GM18520 (cell line): ENCODE data around the gene KLHL22.

Source experiments
- ATAC-seq: cut with Tn5 transposase; IDR thresholded peaks from one replicate; pipeline ENCODE4 v1.9.1; 2021; ENCODE audit not compliant: unreplicated experiment

KLHL22 gene

DNA sequence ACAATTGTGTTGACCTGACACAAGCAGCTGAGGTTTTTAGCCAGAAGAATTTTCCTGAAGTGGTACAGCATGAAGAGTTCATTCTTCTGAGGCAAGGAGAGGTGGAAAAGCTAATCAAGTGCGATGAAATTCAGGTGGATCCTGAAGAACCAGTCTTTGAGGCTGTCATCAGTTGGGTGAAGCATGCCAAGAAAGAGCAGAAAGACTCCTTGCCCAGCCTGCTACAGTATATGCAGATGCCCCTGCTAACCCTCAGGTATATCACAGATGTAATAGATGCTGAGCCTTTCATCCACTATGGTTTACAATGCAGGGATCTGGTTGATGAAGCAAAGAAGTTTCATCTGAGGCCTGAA is 45.1 kb downstream of the KLHL22 start:
- ATAC-seq, result no peak

DNA sequence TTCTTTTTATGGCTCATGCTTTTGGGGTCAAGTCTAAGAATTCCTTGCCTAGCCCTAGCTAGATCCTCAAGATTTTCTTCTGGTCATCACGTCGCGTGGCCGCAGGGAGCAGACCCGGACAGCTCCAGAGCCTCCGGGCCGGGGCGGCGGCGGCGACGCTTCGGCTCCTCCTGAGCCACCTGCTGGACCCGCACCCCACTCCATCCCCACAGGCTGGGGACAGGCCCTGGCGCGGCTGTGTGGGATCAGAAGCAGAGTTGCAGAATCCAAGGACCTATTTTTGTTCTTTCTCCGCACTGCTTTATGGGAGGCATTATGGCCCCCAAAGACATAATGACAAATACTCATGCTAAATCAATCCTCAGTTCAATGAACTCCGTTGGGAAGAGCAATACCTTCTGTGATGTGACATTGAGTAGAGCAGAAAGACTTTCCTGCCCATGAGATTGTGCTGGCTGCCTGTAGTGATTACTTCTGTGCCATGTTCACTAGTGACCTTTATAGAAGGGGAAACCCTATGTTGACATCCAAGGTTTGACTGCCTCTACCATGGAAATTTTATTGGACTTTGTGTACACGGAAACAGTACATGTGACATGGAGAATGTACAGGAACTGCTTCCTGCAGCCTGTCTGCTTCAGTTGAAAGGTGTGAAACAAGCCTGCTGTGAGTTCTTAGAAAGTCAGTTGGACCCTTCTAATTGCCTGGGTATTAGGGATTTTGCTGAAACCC is 45.6 kb downstream of the KLHL22 start:
- no peak for ATAC-seq

- no peak for ATAC-seq
Observed at GRCh38 chr22:20448630-20449029, 47.0 kb downstream of the KLHL22 start.

- ATAC-seq, result no peak
Observed at GRCh38 chr22:20446383-20446970, 49.1 kb downstream of the KLHL22 start.

DNA sequence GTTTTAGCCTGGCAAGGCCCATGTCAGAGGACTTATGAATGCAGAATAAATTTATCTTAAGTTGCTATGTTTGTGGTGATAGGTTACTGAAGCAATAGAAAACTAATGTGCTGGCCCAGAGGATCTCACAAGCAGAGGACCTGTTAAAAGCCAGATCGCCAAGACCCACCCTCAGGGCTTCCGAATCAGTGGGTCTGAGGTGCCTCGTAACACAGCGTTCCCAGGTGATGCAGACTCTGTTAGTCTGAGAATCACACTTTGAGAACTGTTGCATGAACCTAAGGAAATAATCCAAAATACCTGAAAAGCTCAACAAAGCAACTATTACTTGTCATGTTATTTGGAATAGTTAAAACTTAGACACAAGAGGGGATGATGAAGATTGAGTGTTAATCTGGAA is 51.3 kb downstream of the KLHL22 start:
- ATAC-seq, result no peak

DNA sequence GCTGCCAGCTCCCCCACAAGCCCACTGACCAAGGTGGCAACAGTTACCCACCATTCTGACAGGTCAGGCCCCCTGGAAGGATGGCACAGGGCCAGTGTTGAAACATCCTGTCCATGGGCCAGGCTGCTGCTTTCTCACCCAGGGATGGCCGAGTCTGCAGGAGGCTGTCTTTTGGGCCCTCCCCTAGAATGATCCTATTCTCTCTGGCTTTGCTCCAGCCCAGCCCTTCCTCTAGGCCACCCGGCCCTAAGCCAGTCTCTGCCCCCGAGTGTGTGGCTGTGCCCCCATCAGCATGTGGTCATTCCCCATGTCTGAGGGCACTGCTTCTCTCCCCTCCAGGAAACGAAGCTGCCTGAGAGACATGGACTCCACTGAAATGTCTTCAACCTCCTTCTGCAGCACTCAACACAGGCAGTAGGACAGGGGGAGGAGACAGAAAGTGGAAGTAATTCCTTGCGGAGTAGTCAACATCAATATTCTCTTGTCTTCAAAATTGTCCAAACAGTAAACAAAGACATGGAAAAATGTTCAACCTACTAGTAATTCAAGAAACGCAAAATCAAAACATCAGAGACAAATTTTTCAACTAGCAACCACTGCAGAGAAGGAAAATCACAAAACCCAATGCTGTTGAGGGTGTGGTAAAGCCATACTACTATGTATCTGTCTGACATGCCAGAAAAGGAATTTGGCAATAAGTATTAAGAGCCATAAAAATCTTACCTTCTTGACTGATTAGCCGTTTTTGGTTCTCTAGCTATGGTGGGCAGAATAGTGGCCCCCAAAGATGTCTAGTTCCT is 52.9 kb downstream of the KLHL22 start:
- ATAC-seq, result no peak

DNA sequence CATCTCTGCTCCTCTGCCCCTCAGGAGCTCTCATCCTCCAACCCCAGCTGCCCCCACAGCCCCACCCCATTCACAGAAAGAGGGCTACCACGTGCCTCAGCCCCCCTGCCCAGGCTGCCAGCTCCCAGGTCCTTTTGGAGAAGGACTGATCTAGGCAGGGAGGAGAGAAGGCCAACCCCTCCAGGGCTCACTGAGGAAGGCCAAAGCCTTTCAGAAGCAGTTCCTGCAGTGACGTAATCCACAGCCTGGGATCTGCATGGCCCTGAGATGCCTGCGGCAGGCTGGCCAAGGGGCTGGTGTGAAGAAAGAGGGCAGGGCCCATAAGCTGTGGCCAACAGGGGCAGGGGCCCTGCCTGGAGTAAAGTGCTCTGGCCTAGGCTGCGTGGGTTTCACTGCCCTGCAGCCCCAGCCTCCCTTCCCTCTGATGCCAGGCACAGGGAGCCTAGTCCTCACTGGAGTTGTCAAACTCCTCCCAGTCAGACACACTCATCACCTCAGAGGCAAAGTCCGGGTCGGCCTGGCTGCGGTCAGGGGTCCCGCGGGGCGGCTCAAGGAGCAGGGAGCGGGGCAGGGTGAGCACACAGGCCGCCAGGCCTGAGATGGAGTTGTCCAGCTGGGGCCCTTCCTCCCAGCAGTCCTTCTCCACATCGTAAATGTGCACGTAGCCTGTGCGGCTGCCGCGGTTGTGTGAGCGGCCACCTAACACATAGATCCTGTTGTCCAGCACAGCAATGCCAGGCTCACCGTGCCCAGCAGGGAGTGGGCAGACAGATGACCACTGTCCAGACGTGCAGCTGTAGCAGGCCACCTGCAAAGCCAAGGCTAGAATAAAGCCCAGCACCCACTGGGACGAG is 53.7 kb downstream of the KLHL22 start:
- ATAC-seq, result no peak

DNA sequence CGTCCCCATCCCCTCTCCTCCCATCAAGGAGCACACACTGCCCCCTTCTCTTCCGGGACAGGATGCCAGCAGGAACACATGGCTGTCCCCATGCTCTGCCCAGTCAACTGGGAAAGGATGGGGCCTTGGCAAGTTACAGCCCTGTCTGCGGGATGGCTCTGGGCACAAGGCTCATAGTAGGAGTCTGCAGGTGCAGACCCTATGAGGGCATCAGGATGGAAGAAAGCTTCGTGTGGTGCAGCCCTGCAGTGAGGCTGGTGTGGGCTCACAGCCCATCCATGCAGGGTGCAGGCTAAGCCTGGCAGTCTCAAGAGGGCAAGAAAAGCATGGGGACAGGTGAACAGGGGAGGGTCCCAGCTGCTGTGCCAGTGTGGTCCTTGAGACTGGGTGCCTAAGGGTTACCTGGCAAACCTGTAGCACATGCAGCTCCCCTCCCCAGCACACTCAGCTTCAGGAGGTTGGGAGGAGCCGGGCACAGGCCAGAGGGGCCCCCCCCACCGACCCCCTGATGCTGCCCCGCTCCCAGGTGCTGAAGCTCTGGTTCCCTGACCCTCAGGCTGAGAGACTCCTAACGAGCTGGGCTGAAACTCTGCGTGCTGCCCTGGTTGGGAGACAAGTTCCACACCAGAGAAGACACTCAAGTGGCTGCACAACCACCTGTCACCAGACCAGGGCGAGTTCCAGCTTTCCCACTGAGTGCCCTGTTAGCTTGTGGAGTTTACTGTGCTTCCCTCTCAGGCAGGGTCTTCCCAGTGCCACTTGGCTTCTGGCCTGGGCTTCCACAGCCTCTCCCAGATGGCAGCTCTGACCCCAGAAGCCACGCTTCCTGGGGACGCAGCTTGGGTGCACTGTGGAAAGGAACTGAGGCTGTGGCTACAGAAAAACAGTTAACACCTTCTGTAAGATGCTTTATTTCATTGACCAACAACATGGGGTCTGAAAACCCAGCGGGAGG is 54.7 kb downstream of the KLHL22 start:
- ATAC-seq, result no peak

DNA sequence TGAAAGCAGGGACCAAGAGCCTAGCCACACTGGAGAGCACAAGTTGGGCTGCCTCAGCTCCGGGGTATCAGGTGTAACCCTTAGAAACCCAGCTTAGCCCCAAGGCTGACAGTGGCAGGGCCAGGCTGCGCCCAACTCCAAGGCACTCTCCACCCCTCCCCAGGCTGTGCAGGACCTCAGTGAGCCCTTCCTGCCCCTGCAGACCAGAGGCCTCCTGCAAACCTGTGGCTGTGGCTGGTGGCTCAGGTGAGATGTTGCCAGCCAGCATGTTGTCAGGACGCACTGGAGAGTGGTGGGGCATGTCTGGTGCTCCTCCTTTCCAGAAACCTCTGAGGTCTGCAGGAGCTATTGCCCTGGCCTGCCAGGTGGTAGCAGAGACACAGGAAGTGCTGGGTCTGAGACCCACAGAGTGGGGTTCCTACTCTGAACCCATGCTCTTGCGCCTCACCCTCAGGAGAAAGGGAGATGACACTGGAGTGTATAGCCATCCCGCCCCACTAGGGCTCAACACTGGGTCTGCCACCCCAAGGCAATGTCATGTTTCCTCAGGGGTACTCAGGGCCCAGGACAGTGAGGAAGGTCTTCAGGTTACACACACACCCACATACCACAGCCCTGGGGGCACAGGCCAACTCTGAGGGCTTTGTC is 55.5 kb downstream of the KLHL22 start:
- no peak for ATAC-seq

DNA sequence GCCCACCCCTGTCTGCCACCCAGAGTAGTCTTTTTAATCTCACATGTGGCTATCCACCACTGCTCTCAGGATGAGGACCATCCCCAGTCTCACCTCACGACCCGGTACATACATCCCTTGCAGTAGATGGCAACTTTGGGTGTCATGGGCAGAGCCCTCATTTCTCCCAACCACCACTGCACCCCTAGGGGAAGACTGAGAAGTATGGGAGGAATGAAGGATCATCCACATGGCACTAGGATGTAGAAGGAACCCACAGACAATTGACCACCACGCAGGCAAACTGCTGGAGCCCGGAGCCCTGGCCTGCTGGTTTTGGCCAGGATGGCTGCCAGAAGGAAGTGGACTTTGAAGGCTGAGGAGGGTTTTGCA is 56.1 kb downstream of the KLHL22 start:
- no peak for ATAC-seq

DNA sequence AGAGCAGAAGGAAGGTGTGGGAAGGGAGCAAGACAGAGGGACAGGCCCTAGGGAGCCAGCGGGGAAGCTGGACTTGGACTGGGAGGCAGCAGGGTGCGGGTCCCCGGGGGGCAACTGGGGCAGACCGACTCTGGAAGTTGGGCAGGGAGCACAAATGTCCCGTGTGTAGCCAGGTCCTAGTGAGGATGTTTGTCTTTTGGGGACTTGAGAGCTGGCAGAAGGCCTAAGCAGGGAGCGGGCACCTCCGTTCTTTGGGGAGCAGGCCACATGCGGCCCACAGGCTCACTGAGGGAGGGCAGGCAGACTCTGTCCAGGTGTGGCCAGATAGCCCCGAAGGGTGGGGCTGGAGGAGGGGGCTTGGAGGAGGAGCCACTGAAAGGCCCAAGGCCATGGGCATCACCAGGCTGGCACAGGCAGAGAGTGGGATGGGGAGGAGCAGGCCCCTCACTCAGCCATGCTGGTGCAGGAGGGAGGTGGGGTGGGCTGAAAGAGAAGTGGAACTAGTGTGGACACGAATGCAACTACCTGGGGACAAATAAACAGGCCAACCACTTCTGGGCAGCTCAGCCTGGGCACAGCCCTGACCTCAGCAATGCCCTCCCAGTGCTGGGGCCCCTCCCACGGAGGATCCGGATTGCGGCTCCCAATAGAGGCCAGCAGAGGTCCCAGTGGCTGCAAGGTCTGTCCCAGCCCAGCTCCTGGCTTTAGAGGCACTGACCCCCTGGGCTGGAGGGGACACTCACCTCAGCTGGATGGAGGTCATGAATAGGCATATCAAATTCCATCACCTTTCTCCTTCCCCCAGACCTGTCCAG is 56.7 kb downstream of the KLHL22 start:
- no peak for ATAC-seq

DNA sequence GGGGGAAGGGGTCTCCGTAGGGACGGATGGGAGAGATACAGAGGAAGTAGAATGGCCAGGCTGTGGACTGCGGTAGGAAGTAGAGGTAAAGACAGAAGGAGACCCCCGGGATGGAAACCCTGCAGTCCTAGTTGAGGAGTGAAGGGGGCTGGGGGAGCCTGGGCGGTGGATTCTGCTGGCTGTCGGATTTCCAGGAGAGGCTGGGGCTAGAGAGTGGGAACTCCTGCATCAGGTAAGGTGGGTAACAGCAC is 57.2 kb downstream of the KLHL22 start:
- no peak for ATAC-seq

DNA sequence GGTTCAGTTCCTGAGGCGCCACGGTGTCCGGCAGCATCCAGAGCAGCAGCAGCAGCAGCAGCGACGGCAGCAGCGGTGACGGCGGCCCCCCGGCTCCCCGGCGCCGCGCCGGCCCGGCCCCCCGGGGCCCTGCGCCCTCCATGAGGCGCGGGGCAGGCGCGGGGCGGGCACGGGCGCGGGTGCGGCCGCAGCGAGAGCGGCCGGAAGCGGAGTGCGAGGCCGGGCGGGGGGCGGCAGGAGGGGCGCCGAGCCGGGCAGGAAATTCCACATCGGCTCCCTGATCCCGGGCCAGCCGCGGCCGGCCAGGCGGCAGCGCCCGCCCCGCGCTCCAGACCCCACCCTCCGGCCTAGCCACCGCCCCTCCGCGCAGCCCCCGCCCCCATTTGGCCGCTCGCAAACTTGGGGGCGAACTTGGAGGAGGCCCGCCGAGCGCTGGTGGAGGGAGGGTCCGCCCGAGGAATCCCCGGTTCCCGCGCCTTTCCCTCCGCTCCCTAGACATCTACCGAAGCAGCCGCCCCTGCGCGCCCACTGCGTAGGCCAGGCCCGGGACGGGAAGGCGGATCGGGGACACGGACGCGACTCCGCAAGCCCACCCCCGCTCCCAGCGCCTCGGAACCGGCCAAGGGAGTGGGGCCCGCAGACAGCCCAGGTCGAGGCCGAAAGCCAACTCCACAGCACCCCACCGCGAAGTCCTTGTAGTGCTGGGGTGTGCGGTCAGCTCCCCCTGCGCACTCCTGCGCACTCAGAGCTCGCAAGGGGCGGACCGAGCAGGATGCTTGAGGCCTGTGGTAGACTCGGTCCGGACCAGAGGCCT is 57.8 kb downstream of the KLHL22 start, which contains the start of gene SCARF2:
TSS of gene SCARF2 (minus strand) at position 213 of the 814 bp plus-strand sequence. CDS start at position 142, 71 bp downstream.
- no peak for ATAC-seq

- ATAC-seq, result no peak
Observed at GRCh38 chr22:20436768-20437612, 58.6 kb downstream of the KLHL22 start.

DNA sequence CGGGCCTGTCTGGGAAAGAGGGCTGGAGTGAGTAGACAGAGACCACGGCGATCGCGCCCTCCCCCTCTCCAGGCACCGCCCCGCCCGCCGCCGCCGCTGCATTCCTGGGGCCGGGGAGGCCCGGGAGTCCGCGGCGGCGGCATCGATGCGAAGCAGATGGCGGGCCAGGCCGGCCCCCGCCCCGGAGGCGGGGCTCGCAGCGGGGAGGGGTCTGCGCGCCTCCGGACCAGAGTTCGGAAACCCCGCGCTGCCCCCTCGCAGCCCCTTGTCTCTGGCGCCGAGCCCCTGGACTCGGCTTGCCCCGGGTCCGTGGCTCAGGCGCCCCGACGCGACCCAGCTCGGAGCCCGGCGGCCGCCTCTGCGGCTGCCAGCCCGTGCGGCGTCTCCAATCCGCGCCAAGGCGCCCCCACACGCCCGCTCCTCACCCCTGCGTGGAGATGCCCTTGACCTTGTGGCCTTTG is 59.3 kb downstream of the KLHL22 start:
- ATAC-seq, result no peak

DNA sequence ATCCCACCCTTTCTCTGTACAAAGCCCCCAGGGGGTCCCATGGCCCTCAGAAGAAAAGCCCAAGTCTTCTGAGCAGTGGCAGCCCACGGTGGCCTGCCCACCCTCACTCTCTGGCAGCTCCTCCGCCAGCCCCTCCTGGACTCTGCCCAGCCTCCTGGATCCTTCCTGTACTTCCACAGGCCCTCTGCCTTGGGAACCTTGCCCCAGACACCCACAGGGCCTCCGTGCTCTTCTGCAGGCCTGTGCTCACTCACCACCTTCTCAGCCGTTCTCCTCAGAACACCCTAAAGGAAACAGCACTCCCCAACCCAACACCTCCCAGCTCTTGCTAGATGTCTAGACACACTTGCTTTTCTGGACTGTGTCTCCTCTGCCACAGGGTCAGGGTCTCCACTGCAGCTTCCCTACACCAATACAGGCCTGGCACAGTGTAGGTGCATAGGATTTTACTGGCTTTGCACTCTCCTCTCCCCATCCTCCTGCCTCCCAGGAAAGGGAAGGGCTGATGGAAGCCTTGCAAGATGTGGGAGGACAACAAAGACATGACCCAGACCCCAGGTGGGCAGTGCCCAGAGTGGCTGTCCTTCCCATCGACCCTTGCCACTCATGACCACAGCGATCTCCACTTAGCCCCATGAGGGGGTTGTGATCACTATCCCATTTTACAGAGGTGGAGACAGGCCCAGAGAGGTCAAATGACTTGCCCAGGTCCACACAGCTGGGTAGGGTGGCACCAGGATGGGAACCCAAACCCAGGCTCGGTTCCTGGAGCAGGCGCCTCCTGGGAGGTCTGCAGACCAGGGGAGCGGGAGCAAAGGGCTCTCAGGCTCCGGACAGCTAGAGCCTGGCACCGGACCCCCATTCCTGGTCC is 59.9 kb downstream of the KLHL22 start:
- no peak for ATAC-seq
